Activated CD4-positive, alpha-beta T cell treated with anti-CD3 and anti-CD28 coated beads for 4 hours (primary cell): ENCODE measurements around the gene REX1BD.
"Not testable (repeated sequence)": the region's sequence is repeated elsewhere in the genome, so short reads cannot be mapped to it uniquely, and the experiment has no call there.

Experiments used
- DNase-seq, 2 donors: peaks; one replicate each; pipeline ENCODE4 v3.0.0-alpha.2; 2020

The REX1BD gene

DNA sequence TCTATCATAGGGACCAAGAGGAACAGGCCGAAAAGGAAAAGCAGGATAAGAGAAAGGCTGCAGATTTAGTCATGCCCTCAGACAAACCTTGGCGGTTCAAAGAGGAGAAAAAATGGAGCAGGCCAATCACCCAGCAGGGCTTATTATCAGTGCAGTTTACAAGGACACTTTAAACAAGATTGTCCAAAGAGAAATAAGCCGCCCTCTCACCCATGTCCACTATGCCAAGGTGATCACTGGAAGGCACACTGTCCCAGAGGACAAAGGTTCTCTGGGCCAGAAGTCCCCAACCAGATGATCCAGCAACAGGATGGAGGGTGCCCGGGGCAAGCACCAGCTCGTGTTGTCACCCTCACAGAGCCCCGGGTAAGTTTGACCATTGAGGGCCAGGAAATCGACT lies 8.3 kb upstream of the REX1BD start:
- DNase-seq = no peak

DNA sequence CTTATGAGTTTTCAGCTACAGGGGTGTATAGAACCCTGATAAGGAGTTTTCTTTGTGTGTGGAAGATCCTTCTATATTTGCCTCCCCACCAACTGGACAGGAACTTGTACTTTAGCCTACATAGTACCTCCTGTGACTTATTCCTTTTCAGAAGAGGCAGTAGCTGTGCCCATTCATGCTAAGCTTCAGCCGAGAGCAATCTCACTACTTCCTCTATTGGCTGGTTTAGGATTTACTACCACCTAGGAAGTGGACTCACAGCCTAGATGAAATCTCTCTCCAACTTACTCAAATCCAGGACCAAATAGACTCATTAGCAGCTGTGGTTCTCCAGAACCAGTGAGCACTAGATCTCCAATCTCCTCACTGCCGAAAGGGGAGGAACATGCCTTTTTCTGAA lies 2.3 kb upstream of the REX1BD start:
- no peak for DNase-seq

DNA sequence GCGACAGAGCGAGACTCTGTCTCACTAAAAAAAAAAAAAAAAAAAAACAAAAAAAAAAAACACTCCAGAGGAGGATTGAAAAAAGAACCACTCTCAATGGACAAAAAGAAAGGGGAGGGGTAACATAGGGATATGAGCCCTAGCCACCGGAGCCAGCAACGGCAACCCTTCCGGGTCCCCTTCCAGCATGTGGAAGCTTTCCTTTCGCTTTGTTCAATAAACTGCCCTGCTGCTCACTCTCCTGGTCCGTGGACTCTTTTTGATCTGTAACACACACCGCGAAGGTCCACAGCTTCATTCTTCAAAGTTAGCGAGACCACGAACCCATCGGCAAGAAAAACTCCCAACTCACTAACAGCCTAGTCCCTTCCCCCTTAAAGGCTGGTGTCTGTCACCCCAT lies 1.0 kb upstream of the REX1BD start:
- no peak for DNase-seq

DNA sequence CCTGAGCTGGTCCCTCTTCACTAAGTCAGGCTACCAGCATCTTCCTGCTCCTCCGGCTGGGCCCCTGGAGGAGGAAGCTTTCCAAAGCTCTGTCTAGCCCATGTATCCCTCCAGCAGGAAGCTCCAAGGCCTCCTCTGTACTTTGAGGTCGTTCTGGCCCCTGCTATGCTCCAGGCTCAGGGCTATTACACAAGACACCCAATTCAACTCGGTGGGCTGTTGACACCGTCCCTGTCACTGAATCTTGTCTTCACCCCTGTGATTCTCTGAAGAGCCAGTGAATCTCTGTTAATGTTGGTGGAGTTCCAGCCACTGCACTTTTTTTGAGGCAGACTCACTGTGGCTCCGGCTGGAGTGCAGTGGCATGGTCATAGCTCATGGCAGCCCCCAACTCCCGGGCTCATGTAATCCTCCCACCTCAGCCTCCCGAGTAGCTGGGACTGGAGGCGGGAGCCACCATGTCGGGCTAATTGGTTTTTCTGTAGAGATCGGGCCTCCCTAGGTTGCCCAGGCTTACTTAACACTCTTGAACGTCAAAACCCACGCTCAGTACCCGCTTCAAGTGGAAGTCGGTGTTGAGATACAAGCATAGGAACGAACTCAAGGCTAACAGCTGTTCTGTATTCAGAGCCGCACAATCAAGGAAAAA lies 512 bp upstream of the REX1BD start:
- no peak for DNase-seq

DNA sequence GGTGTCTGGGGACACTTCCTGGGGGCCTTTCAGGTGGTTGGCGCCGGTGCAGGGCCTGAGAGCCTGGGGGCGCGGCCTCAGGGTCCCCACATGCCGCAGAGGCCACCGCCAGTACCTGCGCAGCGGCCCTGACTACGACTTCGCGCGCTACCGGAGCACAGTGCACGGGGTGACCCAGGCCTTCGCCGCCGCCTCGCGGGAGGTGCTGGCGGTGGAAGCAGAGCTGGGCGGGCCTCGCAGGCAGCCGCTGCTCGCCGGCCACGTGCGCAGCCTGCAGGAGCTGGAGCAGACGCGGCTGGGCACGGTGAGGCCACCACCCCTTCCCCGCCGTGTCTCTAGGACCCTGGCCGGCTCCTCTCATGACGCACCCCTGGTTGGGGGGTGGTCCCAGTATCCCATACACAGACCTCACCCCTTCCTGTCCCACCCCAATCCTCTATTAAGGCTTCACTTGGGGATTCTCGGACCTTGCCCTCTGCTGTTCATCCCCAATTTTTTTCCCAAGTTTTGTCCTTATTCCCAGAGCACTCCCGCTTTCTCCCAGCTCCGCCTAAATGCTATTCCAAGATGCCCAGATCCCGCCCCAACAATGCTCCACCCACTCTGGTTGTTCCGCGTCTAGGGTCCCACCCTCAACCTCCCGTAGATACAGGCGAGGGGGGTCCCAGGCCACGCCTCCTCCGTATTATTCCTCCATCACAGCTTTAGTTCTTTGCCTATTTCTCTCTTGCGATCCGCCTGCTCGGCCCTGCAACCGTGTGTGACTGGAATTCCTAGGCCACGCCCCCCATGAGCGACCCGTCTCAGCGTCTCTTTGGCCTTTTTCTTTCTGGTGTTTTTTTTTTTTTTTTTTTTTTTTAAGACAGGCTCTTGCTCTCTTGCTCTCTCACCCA lies 1.0 kb downstream of the REX1BD start:
- DNase-seq = peak; percentile 57 to 69

DNA sequence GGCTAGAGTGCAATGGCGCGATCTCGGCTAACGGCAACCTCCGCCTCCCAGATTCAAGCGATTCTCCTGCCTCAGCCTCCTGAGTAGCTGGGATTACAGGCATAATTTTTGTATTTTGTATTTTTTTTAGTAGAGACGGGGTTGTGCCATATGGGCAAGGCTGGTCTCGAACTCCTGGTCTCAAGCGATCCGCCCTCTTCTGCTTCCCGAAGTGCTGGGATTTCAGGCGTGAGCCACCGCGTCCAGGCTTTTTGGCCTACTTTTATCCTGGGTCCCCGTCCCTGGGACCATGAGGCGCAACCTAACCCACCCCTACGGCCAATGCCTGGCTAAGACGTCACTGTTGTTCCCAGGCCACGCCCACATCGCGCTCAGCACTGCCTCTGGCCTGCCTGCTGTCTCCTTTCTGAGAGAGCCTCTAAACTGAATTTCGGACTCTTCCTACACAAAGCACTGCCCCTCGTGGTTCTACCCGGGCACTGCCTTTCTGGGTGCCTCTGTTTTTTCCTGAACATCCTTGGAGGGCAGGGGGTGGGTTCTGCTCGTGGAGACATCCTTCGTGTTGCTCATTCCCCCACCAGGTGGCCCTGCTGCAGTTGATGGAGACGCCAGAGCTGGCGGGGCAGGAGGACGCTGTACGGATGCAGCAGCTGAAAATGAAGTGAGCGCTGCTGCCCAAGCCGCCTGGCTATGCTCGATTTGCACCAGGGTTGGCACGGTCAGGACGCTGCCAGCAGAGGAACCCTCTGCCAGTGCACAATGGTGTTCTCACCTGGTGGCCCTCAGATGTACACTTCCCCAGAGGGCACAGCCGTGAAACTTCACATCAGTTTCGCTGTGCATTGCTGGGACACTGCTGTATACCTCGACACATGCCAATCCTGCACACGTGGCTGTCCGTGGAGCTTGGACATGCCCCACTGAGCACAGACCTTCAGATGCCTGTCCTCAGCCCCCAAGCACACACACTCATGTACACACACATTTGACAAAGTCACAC lies 2.0 kb downstream of the REX1BD start:
- no peak for DNase-seq

DNA sequence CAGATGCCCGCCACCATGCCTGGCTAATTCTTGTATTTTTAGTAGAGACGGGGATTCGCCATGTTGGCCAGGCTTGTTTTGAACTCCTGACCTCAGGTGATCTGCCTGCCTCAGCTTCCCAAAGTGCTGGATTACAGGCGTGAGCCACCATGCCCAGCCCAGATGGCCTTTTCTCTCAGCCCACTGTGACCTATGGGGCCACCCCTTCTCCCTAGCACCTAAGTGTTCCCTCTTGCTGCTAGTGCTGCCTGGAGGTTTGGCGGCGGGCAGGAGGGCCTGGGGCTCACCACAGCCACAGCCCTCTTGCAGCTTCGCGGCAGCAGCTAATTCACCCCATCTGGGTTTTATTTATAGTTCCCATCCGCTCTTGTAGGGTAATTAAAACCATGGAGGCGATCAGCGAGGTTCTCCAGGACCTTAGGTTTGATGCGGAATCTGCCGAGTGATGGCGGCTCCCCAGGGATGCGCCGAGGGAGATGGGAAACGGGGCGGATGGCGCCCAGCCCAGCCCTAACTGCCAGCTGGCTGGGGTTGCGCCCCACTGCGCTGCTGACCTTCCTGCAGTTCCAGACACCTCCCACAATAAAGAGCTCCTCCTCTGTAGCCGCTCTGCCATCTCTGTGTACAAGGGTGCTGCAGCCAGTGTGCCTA lies 3.3 kb downstream of the REX1BD start:
- no peak for DNase-seq

DNA sequence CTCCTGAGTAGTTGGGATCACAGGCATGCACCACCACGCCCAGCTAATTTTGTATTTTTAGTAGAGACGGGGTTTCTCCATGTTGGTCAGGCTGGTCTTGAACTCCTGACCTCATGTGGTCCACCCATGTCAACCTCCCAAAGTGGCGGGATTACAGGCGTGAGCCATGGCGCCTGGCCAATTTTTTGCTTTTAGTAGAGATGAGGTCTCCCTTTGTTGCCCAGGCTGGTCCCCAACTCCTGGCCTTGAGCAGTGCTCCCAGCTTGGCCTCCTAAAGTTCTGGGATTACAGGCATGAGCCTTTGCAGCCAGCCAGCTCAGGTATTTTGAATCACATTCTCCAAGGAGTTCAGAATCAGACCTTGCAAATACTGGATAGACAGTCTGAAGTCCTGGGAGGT lies 4.1 kb downstream of the REX1BD start:
- DNase-seq = not testable (repeated sequence)

DNA sequence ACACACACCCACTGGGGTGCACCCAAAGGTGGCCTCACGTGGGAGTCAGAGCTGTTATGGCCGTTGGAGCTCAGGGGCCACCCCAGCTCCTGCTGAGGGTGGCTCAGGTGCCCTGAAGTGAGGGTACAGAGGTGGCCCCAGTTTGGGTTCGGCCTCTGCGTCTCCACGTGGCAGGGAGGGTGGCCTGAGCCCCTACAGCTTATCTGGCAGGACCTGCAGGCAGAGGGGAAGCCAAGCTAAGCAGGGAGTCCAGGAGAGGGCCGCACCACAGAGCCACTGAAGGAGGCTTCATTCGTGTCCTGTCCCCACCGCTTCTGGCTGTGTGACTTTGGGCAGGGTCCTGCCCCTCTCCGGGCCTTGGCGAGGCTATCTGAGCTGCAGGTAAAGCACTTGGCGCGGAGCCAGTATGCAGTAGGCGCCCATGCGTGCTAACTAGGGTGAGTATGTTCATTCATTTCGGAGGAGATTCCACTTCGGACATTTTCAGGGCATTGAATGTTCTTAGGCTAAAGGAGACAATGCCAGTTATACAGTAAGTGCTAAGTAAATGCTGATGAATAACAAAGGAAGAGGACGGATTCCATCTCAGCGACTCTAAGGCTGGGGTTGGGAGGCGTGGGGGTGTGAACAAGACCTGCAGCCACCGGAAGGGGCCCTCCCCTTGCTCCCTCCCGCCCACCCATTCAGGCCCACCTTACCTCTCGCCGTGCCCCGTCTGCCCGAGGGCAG lies 4.9 kb downstream of the REX1BD start:
- DNase-seq = no peak

DNA sequence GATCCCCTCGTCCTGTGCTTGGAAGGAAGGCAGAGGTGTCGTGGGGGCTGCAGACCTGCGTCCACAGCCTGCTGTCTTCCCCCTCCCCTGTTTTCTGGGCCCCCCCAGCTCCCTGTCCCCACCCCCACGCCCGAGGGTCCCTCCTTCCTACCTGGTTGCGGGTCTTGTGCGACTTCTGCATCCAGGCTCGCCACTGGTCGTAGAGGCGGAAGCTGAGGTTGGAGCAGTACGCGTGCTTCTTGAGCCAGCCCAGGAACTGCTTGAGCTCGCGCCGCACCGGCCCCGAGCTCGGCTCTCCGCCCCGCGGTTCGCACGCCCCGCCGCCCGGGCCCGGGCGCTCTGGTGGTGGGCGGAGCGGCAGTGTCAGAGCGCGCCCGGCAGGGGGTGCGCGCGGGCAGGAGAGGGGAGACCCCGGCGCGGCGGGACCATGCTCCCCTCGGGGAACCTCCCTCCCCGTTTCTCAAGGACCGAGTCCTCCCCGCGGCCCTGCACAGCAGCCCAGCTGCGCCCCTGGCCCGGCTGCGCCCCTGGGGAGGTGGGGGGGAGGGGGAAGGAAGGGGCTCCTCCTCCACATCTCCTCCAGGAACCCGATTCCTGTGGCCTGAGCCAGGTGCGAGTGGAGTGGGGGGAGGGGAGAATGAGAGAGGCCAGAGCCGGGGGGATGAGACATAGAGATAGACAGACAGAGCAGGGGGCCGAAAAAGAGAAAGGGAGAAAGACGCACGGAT lies 5.7 kb downstream of the REX1BD start:
- DNase-seq = peak; percentile 72 to 78

DNA sequence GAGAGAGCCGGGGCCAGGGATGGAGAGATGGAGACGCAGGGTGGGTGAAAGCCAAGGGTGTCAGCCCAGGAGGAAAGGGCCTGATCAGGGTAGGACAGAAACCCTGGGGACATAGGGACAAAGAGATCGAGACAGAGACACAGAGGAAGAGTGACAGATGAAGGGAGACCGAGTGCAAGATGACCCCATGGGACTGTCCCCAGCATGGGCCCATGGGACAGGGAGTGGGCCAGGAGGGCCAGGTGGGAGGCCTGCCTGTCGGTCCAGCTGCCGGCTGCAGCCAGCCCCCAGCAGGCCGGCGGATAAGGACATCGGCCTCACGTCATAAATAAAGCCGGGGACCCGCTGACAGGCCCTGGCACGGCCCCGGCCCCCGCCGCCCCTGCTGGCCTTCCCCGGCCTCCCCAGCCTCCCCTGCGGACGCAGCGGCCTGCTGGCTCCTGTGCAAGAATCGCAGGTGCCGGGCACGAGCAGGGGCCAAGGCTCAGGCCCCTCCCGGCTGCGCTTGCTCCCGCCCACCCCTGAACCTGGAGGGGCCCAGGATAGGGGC lies 6.3 kb downstream of the REX1BD start:
- DNase-seq = no peak

DNA sequence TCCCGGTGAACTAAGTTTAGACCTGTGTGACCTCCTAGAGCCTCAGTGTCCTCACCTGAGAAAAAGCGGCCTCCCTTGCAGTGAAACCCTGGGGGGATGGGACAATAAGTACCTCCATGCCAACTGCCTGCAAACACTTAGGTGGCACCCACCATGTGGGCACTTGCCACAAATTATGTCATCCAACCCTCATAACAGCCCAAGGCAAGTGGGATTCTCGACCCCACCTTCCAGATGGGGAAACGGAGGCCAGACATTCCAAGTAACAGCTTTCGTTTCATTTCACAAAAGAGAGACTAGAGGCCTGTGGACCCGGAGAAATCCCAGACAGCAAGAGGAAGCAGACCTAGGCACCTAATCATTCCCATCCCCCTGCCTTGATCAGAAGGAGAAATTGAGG lies 6.9 kb downstream of the REX1BD start:
- no peak for DNase-seq

DNA sequence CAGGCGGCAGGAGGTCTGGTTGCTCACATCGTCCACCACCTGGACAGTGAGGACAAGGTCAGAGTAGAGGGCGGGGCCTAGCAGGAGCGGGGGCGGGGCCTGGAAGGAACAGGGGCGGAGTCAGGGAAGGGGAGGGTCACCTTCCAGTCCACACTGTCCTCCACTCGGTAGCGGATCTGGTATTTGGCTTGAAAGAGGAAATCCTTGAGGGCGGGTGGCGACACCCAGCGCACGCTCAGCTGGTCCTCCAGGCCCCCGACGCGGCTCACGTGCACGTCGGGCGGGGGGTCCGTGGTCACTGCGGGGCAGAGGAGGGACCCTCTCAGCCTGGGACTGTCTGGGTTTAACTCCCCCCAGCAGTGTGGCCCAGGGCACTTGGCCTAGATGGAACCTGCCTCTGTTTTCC lies 8.2 kb downstream of the REX1BD start:
- DNase-seq = no peak

DNA sequence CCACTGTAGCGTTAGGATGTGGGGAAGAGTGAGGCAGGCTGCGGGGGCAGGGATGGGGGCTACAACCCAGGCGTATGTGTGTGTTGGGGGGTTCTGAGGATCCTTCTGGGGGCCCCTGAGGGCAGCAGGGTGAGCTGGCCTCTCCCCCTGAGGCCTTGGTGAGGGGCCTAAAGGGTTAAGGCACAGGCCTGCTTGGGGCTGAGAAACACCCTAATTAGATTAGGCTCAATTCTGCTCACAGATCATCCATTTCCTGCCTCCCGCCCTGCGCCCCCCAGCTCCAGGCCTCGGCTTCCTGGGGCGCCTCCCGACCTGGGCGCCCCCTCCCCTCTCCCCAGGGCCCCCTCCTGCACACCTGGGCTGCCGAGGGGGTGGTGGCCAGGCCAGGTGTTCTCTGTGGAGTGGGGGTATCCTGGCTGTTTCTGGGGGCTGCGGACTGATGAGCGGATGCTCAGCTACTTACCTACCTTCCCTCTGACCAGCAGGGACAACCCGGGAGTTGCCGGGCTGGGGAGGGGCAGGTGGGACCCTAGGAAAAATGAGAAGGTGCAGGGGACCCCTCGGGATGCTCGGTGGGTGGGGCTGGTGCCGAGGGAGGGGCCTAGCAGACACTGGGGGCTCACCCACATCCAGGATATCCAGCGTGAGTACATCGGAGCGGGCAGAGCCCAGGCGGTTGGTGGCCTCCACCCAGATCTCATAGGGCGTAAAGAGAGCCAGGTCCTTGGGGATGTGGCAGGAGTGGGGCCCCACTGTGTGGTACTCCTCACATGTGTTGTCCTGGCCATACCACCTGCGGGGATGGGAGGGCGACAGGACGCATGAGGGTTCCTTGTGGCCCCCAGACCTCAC lies 9.4 kb downstream of the REX1BD start:
- DNase-seq = no peak

DNA sequence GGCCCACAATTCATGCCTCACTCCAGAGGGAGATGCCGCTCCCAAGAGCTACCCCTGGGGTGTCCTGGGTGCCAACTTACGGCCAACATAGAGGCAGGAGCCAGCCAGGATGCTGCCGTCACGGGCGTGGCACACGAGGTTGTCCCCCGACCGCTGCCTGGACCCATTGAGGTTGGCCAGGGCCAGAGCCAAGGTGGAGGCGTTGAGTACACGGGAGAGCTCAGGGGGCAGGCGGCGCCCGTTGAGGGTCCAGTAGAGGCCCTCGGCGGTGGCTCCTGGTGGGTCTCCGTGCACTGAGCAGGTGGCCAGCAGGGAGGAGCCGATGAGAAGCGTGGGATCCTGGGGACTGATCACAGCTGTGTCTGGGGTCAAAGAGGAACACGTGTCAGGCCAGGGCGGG lies 10.9 kb downstream of the REX1BD start:
- DNase-seq = no peak

DNA sequence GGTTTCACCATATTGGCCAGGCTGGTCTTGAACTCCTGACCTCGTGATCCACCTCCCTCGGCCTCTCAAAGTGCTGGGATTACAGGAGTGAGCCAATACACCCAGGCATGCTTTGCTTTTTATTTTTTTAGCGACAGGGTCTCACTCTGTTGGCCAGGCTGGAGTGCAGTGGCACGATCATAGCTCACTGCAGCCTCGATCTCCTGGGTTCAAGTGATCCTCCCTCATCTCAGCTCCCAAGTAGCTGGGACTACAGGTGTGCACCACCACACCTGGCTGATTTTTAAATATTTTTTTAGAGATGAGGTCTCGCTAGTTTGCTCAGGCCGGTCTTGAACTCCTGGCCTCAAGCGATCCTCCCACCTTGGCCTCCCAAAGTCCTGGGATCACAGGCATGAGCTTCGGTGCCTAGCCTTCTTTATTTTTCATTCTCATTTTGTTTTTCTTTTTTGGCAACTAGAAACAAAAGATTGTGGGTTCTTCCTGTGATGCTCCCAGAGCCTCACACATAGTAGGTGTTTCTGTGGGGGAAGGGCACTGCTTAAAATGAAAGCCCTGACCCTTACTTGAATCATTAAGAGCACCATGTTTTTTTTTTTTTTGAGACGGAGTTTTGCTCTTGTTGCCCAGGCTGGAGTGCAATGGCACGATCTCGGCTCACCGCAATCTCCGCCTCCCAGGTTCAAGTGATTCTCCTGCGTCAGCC lies 12.2 kb downstream of the REX1BD start:
- not testable (repeated sequence) for DNase-seq

DNA sequence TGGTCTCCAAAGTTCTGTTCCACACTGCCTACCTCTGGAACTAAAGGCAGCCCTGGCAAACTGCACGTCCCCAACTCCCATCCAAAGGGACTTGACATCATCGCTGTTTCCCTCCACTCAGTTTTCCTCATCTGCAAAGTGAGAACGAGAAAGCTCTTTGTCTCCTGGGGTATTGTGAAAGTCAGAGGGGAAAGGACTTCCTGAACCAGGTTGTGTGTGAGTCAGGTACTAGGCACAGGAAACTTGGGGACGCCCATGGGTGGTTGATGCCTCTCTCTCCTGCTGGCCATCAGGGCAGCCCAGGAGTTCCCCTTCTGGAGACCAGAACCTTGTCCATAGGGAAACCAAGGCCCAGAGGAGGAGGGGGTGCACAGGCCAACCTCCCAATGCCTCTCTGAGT lies 13.3 kb downstream of the REX1BD start:
- no peak for DNase-seq

DNA sequence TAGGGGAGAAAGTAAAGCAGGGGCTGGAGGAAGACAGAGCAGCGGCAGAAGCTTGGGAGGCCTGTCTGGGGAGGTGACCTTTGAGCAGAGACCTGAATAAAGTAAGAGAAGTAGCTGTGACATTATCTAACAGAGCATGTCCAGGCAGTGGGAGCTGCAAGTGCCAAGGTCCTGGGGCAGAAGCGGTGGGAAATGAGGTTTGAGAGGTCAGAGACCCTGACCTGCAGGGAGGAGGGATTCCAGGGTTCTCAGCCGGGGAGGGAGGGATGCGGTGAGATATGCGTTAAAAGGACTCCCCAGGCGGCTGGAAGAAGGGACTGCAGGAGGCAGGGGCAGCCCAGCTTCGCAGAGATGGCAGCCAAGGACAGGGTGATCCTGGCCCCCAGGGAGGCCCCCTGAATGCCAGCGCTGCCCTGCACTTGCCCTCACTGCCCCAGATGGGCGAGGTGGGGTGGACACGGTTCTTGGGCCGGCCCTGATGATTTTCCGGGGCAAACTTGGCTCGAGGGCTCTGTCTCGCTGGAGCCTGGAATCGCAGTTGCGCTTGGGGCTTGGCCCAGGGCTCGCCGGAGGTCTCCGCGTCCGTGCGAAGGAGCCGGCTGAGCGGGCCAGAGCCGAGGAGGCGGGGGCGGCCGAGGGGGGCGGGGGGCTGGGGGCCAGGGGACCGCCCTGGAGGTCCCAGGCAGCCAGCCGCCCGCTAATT lies 14.8 kb downstream of the REX1BD start:
- no peak for DNase-seq
